Measurements from ENCODE around the gene ZMIZ1.

GRCh38 chr10:79020015-79020491, 48.7 kb upstream of the ZMIZ1 start:
- TF ChIP-seq YY1 (IDR thresholded peaks at IDR 0.05; ENCODE audit: insufficient read depth, insufficient read length) (no peak), ZNF274 (IDR thresholded peaks at IDR 0.05; ENCODE audit: low read depth, low read length) (no peak), SUZ12 (IDR thresholded peaks at IDR 0.05; ENCODE audit: extremely low read depth, insufficient read depth, insufficient read length) (no peak)

Data from NT2/D1 (cell line).